Smooth muscle cell (in vitro differentiated cells): ENCODE results near the gene LY6G5C. TPM values are rescaled to one million over a fixed set of nuclear protein-coding genes. Genes with fewer than 3 reads are reported as not detected.
A peak's percentile ranks its signal among the peaks of the same experiment; 100 is the strongest.

ENCODE experiments used
- DNase-seq: peaks from one replicate; lab custom pipeline; 2025; ENCODE audit not compliant: unreplicated experiment; lab: John Stamatoyannopoulos, UW
- H2AFZ ChIP-seq: fragments of 200-600 bp; sonication (generic); 2 replicates; pipeline ENCODE4 v1.6.0; 2016; ENCODE audit warnings: antibody characterized with exemption, low read depth, mild to moderate bottlenecking
- H3F3A ChIP-seq: fragments of 200-600 bp; sonication (generic); 2 replicates; pipeline ENCODE4 v1.6.0; 2017; ENCODE audit warnings: antibody characterized with exemption, low read depth
- H3K27ac ChIP-seq: fragments of 200-600 bp; sonication (generic); 2 replicates; pipeline ENCODE4 v1.5.1; 2016; ENCODE audit warnings: low read depth, mild to moderate bottlenecking
- H3K27me3 ChIP-seq: fragments of 200-600 bp; sonication (generic); 2 replicates; pipeline ENCODE4 v1.6.1; 2016; ENCODE audit warnings: low read depth, mild to moderate bottlenecking
- H3K36me3 ChIP-seq: fragments of 200-600 bp; sonication (generic); 2 replicates; pipeline ENCODE4 v1.5.1; 2016; ENCODE audit warnings: low read depth
- H3K4me1 ChIP-seq: fragments of 200-600 bp; sonication (generic); 2 replicates; pipeline ENCODE4 v1.5.1; 2016; ENCODE audit warnings: low read depth
- H3K4me2 ChIP-seq: fragments of 200-600 bp; sonication (generic); 2 replicates; pipeline ENCODE4 v1.6.0; 2016; ENCODE audit warnings: mild to moderate bottlenecking
- H3K4me3 ChIP-seq: fragments of 200-600 bp; sonication (generic); 2 replicates; pipeline ENCODE4 v1.5.1; 2016; ENCODE audit warnings: mild to moderate bottlenecking
- H3K79me2 ChIP-seq: fragments of 200-600 bp; sonication (generic); 2 replicates; pipeline ENCODE4 v1.6.0; 2016; ENCODE audit warnings: low read depth, mild to moderate bottlenecking
- H3K9ac ChIP-seq: fragments of 200-600 bp; sonication (generic); 2 replicates; pipeline ENCODE4 v1.6.0; 2016; ENCODE audit warnings: low read depth
- H3K9me3 ChIP-seq: fragments of 200-600 bp; sonication (generic); replicated peaks from 2 replicates; pipeline ENCODE4 v1.5.1; 2016; ENCODE audit warnings: low read depth
- H4K20me1 ChIP-seq: fragments of 200-600 bp; sonication (generic); 2 replicates; pipeline ENCODE4 v1.6.0; 2016; ENCODE audit warnings: low read depth
- CTCF ChIP-seq: fragments of 200-600 bp; sonication (generic); IDR thresholded peaks from 2 replicates; pipeline ENCODE4 v1.5.1; 2017; ENCODE audit warnings: borderline replicate concordance, mild to moderate bottlenecking, antibody characterized with exemption; ENCODE audit not compliant: insufficient read depth, poor library complexity, severe bottlenecking
- whole genome bisulfite sequencing: methylation state at CpG from one replicate; pipeline ENCODE4 v1.1.7; 2016; ENCODE audit warnings: low lambda C conversion rate; 5-methylcytosine and 5-hydroxymethylcytosine counted together
- polyA plus RNA-seq: library from polyadenylated mRNA; unstranded; fragments of >200 nt; fragmentation: Nextera tagmentation; extraction: Ambion mirVana; gene quantifications from 2 replicates; pipeline ENCODE4 v1.2.1, GENCODE V29; 2016
- total RNA-seq: library from RNA; depleted of rRNA; stranded (reverse); fragments of >200 nt; gene quantifications from 2 replicates; pipeline ENCODE4 v1.2.3, GENCODE V29; 2014

Gene LY6G5C
- total and polyA plus RNA-seq, 2 experiments from 2014 or later = 0.67 to 3.8 TPM

DNA sequence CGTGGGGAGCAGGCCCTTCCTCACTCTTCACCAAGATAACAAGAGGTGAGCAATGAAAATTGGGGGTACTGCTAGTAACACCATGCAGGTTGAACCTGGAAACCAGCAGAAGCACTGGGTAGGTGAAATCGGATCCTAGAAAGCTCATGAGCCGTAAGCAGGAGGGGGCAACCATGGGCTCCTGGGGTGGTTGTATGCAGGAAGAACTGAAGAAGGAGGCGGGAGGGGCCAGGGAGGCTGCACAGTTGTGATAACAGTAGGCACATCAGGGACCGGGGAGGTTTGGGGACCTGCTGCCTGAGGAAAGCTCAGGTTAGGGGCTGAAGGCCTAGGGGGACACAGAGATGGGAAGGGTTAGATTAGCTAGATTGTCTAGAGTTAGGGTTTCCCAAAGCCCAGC lies 5.6 kb upstream of the LY6G5C start:
- H3F3A ChIP-seq = no peaks in the 10 kb centered on the region
- no peak overlapping the region for H2AFZ ChIP-seq
- no peaks in the 10 kb centered on the region for H3K27me3 ChIP-seq
- DNase-seq = no peak
- H3K79me2 ChIP-seq = no peaks in the 10 kb centered on the region
- TF ChIP-seq CTCF = no peak
- WGBS = 98% methylated on average over 5 of the region's 5 CpGs
- H3K36me3 ChIP-seq = no peaks in the 10 kb centered on the region
- peaks cover 9% of the 10 kb centered on the region for H3K4me1 ChIP-seq
- no peaks in the 10 kb centered on the region for H3K9me3 ChIP-seq
- H3K27ac ChIP-seq = no peak overlapping the region
- H4K20me1 ChIP-seq = no peaks in the 10 kb centered on the region
- no peak overlapping the region for H3K9ac ChIP-seq
- H3K4me3 ChIP-seq = no peak overlapping the region
- no peak overlapping the region for H3K4me2 ChIP-seq

DNA sequence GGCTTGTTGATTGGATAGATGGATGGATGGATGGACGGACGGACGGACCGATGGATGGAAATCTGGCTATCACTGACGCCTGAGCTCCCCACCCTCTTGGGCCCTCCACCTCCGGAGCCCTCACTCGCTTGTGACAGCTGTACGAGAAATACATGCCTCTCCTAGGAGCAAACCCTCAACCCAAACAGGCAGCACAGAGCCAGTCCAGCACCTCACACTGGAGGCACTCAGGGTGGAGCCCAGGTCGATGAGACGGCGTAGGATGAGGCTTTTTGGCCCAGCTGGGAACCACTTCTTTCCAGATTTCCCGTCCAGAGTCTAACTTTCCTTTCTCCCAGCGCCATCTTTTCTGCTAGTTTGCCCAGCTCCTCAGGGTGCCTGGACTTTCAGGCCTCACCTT lies 2.7 kb upstream of the LY6G5C start:
- H3F3A ChIP-seq = no peaks in the 10 kb centered on the region
- H3K9ac ChIP-seq = no peak overlapping the region
- peak overlapping the region; percentile 83 for H3K4me2 ChIP-seq
- H4K20me1 ChIP-seq = no peaks in the 10 kb centered on the region
- H3K27ac ChIP-seq = no peak overlapping the region
- no peak overlapping the region for H2AFZ ChIP-seq
- no peaks in the 10 kb centered on the region for H3K79me2 ChIP-seq
- no peaks in the 10 kb centered on the region for H3K9me3 ChIP-seq
- H3K4me1 ChIP-seq = peaks cover 14% of the 10 kb centered on the region
- no peak for TF ChIP-seq CTCF
- H3K36me3 ChIP-seq = no peaks in the 10 kb centered on the region
- DNase-seq = no peak
- H3K4me3 ChIP-seq = peak overlapping the region; percentile 38
- no peaks in the 10 kb centered on the region for H3K27me3 ChIP-seq
- 77% methylated on average over 13 of the region's 13 CpGs for WGBS

DNA sequence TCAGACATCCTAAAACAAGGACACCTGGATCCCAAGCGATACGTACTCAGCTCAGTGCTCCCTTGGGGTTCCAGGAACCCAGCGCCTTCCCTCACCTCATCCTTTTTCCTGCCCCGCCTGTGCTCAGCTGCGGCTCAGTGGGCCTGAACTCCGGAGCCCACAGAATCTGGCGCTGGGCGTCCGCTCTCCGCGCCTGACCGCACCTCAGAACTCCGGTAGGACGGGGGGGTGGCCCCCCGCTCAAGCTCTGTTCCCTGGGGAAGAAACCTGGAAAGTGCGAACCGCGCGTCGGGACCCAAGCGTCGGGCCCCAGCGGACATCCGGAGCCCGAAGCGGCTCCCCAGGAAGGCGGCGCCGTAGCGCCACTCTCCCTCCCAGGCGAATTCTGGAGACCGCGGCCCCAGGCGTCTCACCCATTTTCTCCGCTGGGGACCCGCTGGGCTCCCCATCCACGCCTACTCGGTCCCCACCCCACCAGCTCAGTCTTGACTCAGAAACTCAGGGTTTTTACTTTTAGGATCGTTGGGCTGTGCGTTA lies 336 bp upstream of the LY6G5C start:
- H2AFZ ChIP-seq = peak overlapping the region; percentile 70
- peak overlapping the region; percentile 28 for H3K9ac ChIP-seq
- H3K9me3 ChIP-seq = no peaks in the 10 kb centered on the region
- H3F3A ChIP-seq = no peaks in the 10 kb centered on the region
- no peaks in the 10 kb centered on the region for H3K36me3 ChIP-seq
- DNase-seq = no peak
- peak overlapping the region; percentile 60 for H3K4me3 ChIP-seq
- H3K27ac ChIP-seq = no peak overlapping the region
- H3K4me2 ChIP-seq = peak overlapping the region; percentile 100
- H3K4me1 ChIP-seq = peaks cover 14% of the 10 kb centered on the region
- H3K27me3 ChIP-seq = no peaks in the 10 kb centered on the region
- TF ChIP-seq CTCF = no peak
- WGBS = 2% methylated on average over 40 of the region's 40 CpGs
- H4K20me1 ChIP-seq = no peaks in the 10 kb centered on the region
- H3K79me2 ChIP-seq = no peaks in the 10 kb centered on the region

- Histone ChIP-seq H3K4me1 (peaks cover 9% of the 10 kb centered on the region), H3K27me3 (no peaks in the 10 kb centered on the region), H3K9ac (no peak overlapping the region), H4K20me1 (no peaks in the 10 kb centered on the region), H3K9me3 (no peaks in the 10 kb centered on the region), H3K4me3 (no peak overlapping the region), H3F3A (peaks cover 7% of the 10 kb centered on the region), H3K27ac (no peak overlapping the region), H3K4me2 (no peak overlapping the region), H3K36me3 (no peaks in the 10 kb centered on the region), H3K79me2 (no peaks in the 10 kb centered on the region), H2AFZ (no peak overlapping the region)
- no peak for DNase-seq
- TF ChIP-seq CTCF = no peak
- 79% methylated on average over 8 of the region's 8 CpGs for WGBS
Observed at GRCh38 chr6:31677955-31678354, 2.9 kb downstream of the LY6G5C start.
